Natural killer cell treated with Interleukin-12 subunit alpha and Interleukin-12 subunit beta and Interleukin-15 and Interleukin-18, amount 100 ng/mL, for 72 hours (primary cell): ENCODE data around the gene PIP5K1B. TPM values are rescaled to one million over a fixed set of nuclear protein-coding genes. Genes with fewer than 3 reads are reported as not detected.

Source experiments
- ATAC-seq, 2 donors: fragments of 150-1000 bp; cut with Tn5 transposase in 1 of 2; sonication (Bioruptor Pico), chemical (Tn5 transposase) in 1 of 2; 2 replicates each; pipeline ENCODE4 v1.10.0; 2021
- DNase-seq: peaks from one replicate; pipeline ENCODE4 v3.0.0; 2022; ENCODE audit warnings: low spot score
- H3K27ac Mint-ChIP-seq, 2 donors: 1 replicate in 1 of 2; 2 replicates in 1 of 2; pipeline ENCODE4 v1.8.0; 2022; ENCODE audit warnings: mixed read lengths in 2 of 2, mild to moderate bottlenecking in 1 of 2, moderate library complexity in 1 of 2
- H3K27me3 Mint-ChIP-seq, 2 donors: 1 replicate in 1 of 2; 2 replicates in 1 of 2; pipeline ENCODE4 v1.8.0; 2022; ENCODE audit warnings: mixed read lengths in 2 of 2
- H3K36me3 Mint-ChIP-seq: one replicate; pipeline ENCODE4 v1.8.0; 2022; ENCODE audit warnings: mixed read lengths
- H3K4me1 Mint-ChIP-seq, 2 donors: 1 replicate in 1 of 2; 2 replicates in 1 of 2; pipeline ENCODE4 v1.8.0; 2022; ENCODE audit warnings: low read depth in 2 of 2, mixed read lengths in 2 of 2, mild to moderate bottlenecking in 1 of 2
- H3K4me3 Mint-ChIP-seq: one replicate; pipeline ENCODE4 v1.8.0; 2022; ENCODE audit warnings: mixed read lengths
- H3K9me3 Mint-ChIP-seq: 2 replicates; pipeline ENCODE4 v1.8.0; 2022; ENCODE audit warnings: mixed read lengths
- total RNA-seq, 2 donors: library from RNA; stranded (reverse); gene quantifications; one replicate each; pipeline ENCODE4 v1.2.3, GENCODE V29; 2022

PIP5K1B gene
- total RNA-seq, 2 donors from 2014 or later, result 0.24 to 0.73 TPM

DNA sequence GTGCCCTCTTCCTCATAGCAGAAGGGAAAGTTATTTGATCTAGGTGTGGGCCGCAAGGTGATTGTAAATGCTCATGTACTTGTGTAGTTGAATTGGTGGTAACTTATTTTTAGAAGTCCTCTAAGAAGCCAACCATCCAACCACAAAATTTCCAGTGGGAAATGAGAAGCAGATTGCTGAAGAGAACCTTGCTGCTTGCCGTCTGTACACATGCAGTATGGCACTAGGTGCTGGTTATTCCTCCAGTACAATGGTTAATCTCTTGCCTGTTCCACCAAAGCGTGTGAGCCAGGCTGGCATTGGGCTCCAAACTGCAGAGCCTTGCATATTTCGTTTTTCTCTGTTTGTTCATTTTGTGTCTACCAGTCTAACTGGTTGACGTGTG lies 28.0 kb downstream of the PIP5K1B start:
- Mint-ChIP-seq H3K4me1 (no peaks in the 10 kb centered on the region), H3K4me3 (no peak overlapping the region), H3K9me3 (no peaks in the 10 kb centered on the region), H3K27ac (no peak overlapping the region), H3K36me3 (no peaks in the 10 kb centered on the region), H3K27me3 (peaks cover 28 to 43% of the 10 kb centered on the region in 2 donors)
- ATAC-seq (no peak), DNase-seq (no peak)

DNA sequence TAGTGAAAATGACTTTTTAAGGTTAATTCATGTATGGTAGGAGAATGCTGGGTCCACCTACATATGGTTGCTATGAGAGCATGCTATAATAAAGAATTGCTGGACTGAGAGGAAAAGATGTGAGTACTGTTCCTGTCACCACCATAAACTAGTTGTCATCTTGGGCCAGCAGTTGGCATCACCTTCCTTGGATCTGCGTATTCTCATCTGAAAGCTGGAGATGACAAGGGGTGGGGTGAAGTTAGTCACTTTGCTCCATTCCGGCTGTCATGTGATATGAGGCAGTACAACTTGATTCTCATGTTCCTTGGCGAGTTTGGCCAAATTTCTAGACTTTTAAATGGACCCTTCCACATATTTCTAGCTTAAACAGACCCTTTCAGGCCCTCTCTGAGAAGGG lies 33.3 kb downstream of the PIP5K1B start:
- Mint-ChIP-seq H3K9me3 (no peaks in the 10 kb centered on the region), H3K27ac (no peak overlapping the region), H3K4me3 (no peak overlapping the region), H3K27me3 (peaks cover 8 to 17% of the 10 kb centered on the region in 2 donors), H3K4me1 (no peaks in the 10 kb centered on the region), H3K36me3 (no peaks in the 10 kb centered on the region)
- ATAC-seq, result no peak
- DNase-seq, result no peak

DNA sequence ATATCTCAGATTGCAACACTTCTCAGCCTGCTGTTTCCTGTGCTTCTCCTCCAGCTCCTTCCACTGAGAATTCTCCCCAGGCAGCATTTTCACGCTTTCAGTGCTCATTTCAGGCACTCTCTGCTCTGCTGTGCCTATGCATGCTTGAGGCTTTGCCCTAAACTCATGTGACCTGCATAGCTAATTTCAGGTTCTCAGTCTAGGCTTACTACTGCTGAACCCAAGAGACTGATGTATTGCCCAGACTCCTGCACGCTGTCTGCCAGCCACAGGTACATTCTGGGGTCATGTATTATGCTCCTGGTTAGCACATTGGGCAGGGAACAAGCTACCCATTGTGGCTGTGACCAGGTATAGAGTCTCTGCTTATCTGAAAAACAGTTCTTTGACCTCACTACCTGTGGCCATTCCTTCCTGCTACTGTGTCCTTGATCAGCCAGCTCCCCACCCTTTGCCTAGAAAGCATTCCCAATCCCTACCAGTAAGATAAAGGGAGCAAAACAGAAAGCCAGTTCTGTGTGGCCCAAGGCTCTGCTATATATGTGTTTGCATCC lies 34.7 kb downstream of the PIP5K1B start:
- H3K27ac Mint-ChIP-seq, result no peak overlapping the region
- H3K36me3 Mint-ChIP-seq, result no peaks in the 10 kb centered on the region
- no peaks in the 10 kb centered on the region for H3K4me1 Mint-ChIP-seq
- ATAC-seq (peak in 1 of 2 donors; percentile 17), DNase-seq (no peak)
- peaks cover 2 to 14% of the 10 kb centered on the region in 2 donors for H3K27me3 Mint-ChIP-seq
- H3K4me3 Mint-ChIP-seq, result no peak overlapping the region
- H3K9me3 Mint-ChIP-seq, result no peaks in the 10 kb centered on the region

DNA sequence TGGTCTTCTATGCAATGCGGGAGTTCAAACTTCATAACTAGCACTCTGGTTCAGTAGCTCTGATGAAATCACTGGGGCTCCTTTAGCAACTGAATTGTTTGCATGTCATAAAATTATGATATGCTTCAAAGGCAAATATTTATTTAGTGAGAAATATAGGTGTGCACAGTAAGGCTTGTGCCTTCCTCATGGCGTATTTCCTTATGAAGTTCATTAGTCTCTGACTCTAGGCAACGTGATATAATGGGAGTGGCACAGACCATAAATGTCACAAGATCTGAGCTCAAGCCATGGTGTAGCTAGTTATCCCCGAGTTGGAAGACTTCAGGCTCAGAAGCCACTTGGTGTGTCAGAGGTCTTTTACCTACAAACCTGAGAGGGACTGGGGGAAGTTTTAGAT lies 35.5 kb downstream of the PIP5K1B start:
- no peaks in the 10 kb centered on the region for H3K36me3 Mint-ChIP-seq

DNA sequence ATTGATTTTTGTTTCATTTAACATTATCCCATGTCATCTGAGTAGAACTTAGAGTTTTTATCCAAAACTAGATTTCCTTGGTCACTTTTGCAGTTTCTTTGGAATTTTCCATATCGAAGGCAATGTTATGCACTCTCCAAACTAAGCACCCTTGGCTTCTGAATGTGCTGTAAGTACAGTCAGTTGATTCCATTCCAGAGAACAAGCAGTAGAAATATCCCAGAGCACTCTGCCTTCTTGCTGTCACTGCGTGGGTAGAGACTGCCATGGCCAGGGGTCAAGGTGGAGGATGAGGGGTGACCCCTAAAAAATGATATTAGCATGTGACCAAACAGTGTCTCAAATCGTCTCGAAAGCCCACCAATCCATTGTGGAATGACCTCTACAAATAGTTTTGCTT lies 36.2 kb downstream of the PIP5K1B start:
- Mint-ChIP-seq H3K27me3 (peaks cover 0 to 9% of the 10 kb centered on the region in 2 donors), H3K4me1 (no peaks in the 10 kb centered on the region), H3K9me3 (no peaks in the 10 kb centered on the region), H3K4me3 (no peak overlapping the region), H3K27ac (no peak overlapping the region), H3K36me3 (no peaks in the 10 kb centered on the region)
- ATAC-seq, result no peak
- no peak for DNase-seq

More for the DNA sequence above, 35.5 kb downstream of the PIP5K1B start:
- Mint-ChIP-seq H3K9me3 (no peaks in the 10 kb centered on the region), H3K27ac (no peak overlapping the region), H3K4me1 (no peaks in the 10 kb centered on the region), H3K27me3 (peaks cover 0 to 13% of the 10 kb centered on the region in 2 donors), H3K4me3 (no peak overlapping the region)
- no peak for DNase-seq
- no peak for ATAC-seq

DNA sequence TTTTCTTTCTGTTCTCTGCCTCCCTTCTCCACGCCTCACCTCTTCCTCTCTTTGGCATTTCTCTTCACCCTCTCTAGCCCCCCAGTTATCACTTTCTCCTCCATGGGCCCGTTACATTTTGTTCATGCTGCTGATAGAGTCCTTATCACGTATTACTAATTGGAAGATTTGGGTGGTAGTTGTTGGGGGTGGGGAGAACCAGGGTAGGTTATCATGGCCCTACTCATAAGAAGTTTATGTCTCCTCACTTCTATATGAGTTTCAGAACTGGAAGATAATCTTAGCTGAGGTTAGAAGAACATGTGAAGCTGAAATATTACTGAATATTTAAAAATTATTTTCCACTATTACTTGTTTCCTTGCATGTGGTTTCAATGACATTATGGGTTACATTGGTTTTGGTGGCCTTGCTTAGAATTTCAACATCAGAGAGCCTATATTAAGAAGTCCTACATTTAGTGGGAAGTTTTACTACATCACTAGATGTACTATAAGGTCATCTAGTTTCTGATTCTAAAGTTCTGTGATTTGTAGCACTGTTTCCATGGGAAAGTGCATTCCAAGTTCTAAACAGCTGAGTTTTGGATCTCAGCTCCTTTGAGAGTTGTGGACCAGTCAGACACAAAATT lies 36.8 kb downstream of the PIP5K1B start:
- Mint-ChIP-seq H3K9me3 (no peaks in the 10 kb centered on the region), H3K4me1 (no peaks in the 10 kb centered on the region), H3K36me3 (no peaks in the 10 kb centered on the region), H3K4me3 (no peak overlapping the region), H3K27ac (no peak overlapping the region), H3K27me3 (peaks cover 0 to 6% of the 10 kb centered on the region in 2 donors)
- ATAC-seq (no peak), DNase-seq (no peak)

DNA sequence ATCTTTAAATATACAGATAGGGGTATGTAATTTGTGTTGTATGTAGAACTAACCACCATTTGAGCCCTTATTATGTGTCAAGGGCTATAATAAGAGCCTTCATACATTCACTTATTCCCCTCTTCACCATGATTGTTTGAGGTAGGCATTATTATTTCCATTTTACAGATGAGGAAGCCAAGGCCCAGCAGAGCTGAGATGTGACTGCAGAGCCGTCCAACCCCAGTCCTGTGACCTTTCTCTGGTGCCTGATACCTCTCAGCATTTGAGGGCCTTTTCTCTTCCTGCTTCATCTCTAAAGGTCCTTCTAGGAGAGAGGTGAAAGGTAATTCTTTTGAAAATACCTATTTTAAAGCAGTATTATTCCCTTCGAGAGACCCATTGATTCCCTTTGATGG lies 37.3 kb downstream of the PIP5K1B start:
- ATAC-seq, result no peak
- H3K4me3 Mint-ChIP-seq, result no peak overlapping the region

DNA sequence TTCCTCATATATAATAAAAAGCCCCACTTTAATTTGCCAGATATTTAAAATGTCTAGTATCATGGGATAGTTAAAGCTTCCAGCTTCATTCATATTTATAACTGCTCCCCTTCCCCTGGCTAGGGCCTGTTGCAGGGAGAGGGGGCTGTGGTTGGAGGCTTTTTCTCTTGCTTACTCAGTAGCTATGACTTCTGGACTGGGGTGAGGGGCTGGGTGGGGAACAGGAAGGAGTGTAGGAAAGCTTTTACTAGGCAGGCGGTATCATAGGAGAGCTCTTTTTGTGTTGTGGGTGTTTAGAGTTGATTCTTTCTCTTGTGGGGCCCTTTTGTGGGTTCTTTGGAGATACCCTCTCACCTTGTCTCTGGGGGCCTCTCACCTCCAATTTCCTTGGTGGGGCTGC lies 39.4 kb downstream of the PIP5K1B start:
- Mint-ChIP-seq H3K27ac (no peak overlapping the region), H3K27me3 (no peaks in the 10 kb centered on the region), H3K4me1 (no peaks in the 10 kb centered on the region), H3K9me3 (no peaks in the 10 kb centered on the region), H3K36me3 (no peaks in the 10 kb centered on the region), H3K4me3 (no peak overlapping the region)
- DNase-seq, result no peak
- no peak for ATAC-seq

More for the DNA sequence above, 37.3 kb downstream of the PIP5K1B start:
- no peak for DNase-seq
- H3K9me3 Mint-ChIP-seq, result no peaks in the 10 kb centered on the region
- no peaks in the 10 kb centered on the region for H3K36me3 Mint-ChIP-seq
- H3K27me3 Mint-ChIP-seq, result peaks cover 0 to 4% of the 10 kb centered on the region in 2 donors
- no peaks in the 10 kb centered on the region for H3K4me1 Mint-ChIP-seq
- H3K27ac Mint-ChIP-seq, result no peak overlapping the region

DNA sequence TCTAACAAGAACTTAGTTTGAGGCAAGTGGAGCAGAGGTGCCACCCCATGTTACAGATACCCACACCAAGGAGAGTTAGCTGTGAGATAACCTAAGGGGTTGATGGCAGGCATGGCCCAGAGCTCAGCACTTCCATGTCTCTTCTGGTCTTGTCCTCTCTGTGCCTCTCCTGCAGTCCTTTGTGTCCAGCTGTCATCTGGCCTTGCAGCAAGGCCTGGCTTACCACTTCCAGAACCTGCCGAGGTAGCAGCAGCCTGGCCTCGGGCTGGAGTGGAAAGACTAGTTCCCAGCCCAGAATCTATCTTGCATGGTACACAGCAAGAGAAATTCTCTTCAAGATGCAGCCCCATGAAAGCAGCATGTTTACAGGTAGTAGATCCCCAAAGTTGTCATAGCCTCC lies 41.5 kb downstream of the PIP5K1B start:
- DNase-seq (no peak), ATAC-seq (no peak)
- H3K27me3 Mint-ChIP-seq, result peaks cover 5 to 11% of the 10 kb centered on the region in 2 donors
- H3K9me3 Mint-ChIP-seq, result no peaks in the 10 kb centered on the region
- H3K27ac Mint-ChIP-seq, result no peak overlapping the region
- H3K36me3 Mint-ChIP-seq, result no peaks in the 10 kb centered on the region
- H3K4me1 Mint-ChIP-seq, result no peaks in the 10 kb centered on the region
- H3K4me3 Mint-ChIP-seq, result no peak overlapping the region

DNA sequence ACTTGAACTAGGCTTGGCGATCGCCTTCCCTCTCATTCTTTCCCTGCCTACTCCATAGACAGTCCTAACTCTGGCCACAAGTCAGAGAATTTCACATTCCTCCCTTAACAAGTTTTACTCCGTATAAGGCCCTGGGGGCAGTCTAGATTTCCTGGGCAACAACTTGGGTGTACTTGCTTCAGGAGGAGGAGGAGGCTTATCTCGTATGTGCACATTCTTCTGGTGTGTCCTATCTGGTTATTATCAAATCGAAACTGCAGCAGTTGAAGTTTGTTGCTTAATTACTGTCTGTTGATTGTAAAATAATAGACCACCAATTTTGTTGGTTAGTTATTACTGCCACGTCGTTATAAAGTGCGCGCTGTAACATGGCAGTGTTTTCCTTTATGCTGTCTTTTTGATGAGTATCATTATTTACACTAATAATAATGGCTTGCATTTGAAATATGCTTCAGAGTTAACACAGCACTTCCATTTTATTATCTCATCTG lies 42.0 kb downstream of the PIP5K1B start:
- no peak overlapping the region for H3K27ac Mint-ChIP-seq
- no peak overlapping the region for H3K4me3 Mint-ChIP-seq
- no peaks in the 10 kb centered on the region for H3K36me3 Mint-ChIP-seq
- DNase-seq (no peak), ATAC-seq (no peak)
- H3K27me3 Mint-ChIP-seq, result peaks cover 6 to 12% of the 10 kb centered on the region in 2 donors
- no peaks in the 10 kb centered on the region for H3K9me3 Mint-ChIP-seq
- no peaks in the 10 kb centered on the region for H3K4me1 Mint-ChIP-seq

DNA sequence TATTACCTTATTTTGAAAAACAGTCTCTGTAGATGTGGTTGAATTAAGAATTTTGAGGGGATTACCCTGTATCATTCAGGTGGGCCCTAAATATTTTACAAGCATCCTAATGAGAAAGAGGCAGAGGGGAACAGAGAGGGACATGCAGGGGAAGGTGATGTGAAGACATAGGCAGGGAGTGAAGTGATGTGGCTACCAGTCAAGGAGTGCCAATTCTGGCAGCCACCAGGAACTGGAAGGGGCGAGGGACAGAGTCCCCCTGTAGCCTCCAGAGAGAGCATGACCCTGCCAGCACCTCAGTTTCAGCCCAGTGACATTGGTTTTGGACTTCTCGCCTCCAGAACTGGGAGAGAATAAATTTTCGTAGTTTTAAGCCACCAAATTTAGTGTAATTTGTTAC lies 44.1 kb downstream of the PIP5K1B start:
- no peak overlapping the region for H3K27ac Mint-ChIP-seq
- no peaks in the 10 kb centered on the region for H3K9me3 Mint-ChIP-seq
- DNase-seq (no peak), ATAC-seq (no peak)
- H3K36me3 Mint-ChIP-seq, result no peaks in the 10 kb centered on the region
- H3K27me3 Mint-ChIP-seq, result peaks cover 8 to 13% of the 10 kb centered on the region in 2 donors
- no peaks in the 10 kb centered on the region for H3K4me1 Mint-ChIP-seq
- H3K4me3 Mint-ChIP-seq, result no peak overlapping the region

DNA sequence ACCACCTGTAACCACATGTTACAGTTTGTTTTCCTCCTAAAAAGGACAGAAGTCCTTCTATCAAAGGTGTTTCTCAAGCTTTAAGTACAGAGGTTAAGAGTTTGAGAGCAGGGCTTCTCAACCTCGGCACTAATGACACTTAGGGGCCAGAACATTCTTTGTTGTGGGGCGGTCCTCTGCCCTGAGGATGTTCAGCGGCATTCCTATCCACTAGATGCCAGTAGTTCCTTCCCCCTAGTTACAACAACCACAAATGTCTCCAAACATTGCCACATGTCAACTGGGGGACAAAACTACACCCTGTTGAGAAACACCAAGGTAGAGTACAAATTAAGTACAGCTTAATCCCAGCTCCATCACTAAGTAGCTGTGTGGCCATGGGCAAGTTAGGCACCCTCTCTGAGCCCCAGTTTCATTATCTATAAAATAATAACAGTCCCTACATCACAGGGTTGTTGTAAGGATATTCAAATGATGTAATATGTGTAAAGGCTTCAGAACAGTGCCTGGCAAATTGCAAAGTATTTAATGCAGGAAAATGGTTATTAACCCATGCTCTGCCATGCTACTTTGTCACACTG lies 44.6 kb downstream of the PIP5K1B start:
- Mint-ChIP-seq H3K4me1 (no peaks in the 10 kb centered on the region), H3K9me3 (no peaks in the 10 kb centered on the region), H3K36me3 (no peaks in the 10 kb centered on the region), H3K27me3 (peaks cover 11 to 18% of the 10 kb centered on the region in 2 donors), H3K27ac (no peak overlapping the region), H3K4me3 (no peak overlapping the region)
- DNase-seq (no peak), ATAC-seq (no peak)

DNA sequence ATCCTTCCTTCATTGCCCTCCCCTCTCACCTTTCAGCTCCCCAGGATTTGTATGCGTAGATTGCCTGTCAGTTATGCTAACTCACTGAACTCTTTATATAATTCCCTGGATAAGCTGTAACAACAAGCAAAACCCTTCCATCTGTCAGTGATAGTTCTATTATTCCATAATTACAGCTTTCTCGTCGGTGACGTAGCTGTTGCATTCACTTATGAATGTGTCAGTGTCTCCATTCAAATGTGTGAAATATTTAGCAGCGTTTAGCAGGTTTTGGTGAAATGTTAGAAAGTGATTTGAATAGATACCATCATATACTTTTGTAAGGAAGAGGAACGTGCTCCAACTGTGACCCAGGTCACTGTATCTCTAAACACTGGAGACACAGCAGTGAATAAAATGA lies 45.2 kb downstream of the PIP5K1B start:
- Mint-ChIP-seq H3K27me3 (peaks cover 11 to 24% of the 10 kb centered on the region in 2 donors), H3K4me3 (no peak overlapping the region), H3K4me1 (no peaks in the 10 kb centered on the region), H3K27ac (no peak overlapping the region), H3K36me3 (no peaks in the 10 kb centered on the region), H3K9me3 (no peaks in the 10 kb centered on the region)
- ATAC-seq (no peak), DNase-seq (no peak)

DNA sequence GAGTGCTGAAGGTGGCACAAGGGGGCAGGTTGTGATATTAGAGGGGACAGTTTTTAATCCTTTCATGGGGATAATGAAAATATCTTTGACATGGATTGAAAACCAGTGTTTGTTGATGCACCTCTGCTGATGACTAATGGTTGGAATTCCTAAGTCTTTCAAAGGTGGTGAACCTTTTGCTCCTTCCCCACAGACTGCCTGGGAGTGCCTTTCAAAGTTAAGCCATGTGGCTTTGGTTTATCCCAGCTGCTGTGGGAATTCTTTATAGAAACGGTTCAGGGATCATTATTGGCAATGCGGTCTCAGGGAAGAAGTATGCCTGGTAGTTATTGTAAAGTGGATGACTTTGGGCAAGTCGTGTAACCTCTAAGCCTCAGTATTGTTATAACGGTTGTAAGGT lies 45.7 kb downstream of the PIP5K1B start:
- no peak overlapping the region for H3K27ac Mint-ChIP-seq
- H3K27me3 Mint-ChIP-seq, result peaks cover 13 to 28% of the 10 kb centered on the region in 2 donors
- H3K36me3 Mint-ChIP-seq, result no peaks in the 10 kb centered on the region
- no peak for ATAC-seq
- H3K9me3 Mint-ChIP-seq, result no peaks in the 10 kb centered on the region
- H3K4me1 Mint-ChIP-seq, result no peaks in the 10 kb centered on the region
- no peak for DNase-seq
- no peak overlapping the region for H3K4me3 Mint-ChIP-seq
